ENCODE results near the gene NSUN2.

GRCh38 chr5:6554812-6555211 lies 78.0 kb downstream of the NSUN2 start:
- TF ChIP-seq, protein P1, sequence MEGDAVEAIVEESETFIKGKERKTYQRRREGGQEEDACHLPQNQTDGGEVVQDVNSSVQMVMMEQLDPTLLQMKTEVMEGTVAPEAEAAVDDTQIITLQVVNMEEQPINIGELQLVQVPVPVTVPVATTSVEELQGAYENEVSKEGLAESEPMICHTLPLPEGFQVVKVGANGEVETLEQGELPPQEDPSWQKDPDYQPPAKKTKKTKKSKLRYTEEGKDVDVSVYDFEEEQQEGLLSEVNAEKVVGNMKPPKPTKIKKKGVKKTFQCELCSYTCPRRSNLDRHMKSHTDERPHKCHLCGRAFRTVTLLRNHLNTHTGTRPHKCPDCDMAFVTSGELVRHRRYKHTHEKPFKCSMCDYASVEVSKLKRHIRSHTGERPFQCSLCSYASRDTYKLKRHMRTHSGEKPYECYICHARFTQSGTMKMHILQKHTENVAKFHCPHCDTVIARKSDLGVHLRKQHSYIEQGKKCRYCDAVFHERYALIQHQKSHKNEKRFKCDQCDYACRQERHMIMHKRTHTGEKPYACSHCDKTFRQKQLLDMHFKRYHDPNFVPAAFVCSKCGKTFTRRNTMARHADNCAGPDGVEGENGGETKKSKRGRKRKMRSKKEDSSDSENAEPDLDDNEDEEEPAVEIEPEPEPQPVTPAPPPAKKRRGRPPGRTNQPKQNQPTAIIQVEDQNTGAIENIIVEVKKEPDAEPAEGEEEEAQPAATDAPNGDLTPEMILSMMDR (conservative IDR thresholded peaks at IDR 0.05) = no peak
- no peak for TF ChIP-seq EZH2 (IDR thresholded peaks at IDR 0.05; ENCODE audit: low read depth)
